ENCODE results near the gene PRPF19. TPM values are rescaled to one million over a fixed set of nuclear protein-coding genes. Genes with fewer than 3 reads are reported as not detected.
A peak's percentile ranks its signal among the peaks of the same experiment; 100 is the strongest.

Gene PRPF19
- total RNA-seq, 1 experiment from 2014 or later, result 128 TPM

GRCh38 chr11:60844045-60844869 lies 62.1 kb downstream of the PRPF19 start:
- peak overlapping the region; percentile 28 for H3K27ac Mint-ChIP-seq (ENCODE audit: unreplicated experiment)
- intact Hi-C loops (cut with micrococcal nuclease; ENCODE audit: unreplicated experiment), result no loop called here
- no TSS peak for BruUV-seq (replicated peaks)
- CTCF ChIA-PET, result no interaction called here
- H3K4me1 Mint-ChIP-seq (ENCODE audit: low read depth, unreplicated experiment), result peaks cover 39% of the 10 kb centered on the region
- H3K9me3 Mint-ChIP-seq (ENCODE audit: low read depth, unreplicated experiment), result no peaks in the 10 kb centered on the region
- H3K27me3 Mint-ChIP-seq (ENCODE audit: unreplicated experiment), result no peaks in the 10 kb centered on the region
- peaks cover 64% of the 10 kb centered on the region for H3K36me3 Mint-ChIP-seq (ENCODE audit: insufficient read depth, unreplicated experiment)
- no peak for DNase-seq
- no peak for TF ChIP-seq CTCF (IDR thresholded peaks at IDR 0.05; ENCODE audit: unreplicated experiment)
- H3K4me3 Mint-ChIP-seq (ENCODE audit: low read depth, unreplicated experiment), result peak overlapping the region; percentile 93

- Mint-ChIP-seq H3K36me3 (ENCODE audit: insufficient read depth, unreplicated experiment) (peaks cover 56% of the 10 kb centered on the region), H3K4me3 (ENCODE audit: low read depth, unreplicated experiment) (peak overlapping the region; percentile 93), H3K27me3 (ENCODE audit: unreplicated experiment) (no peaks in the 10 kb centered on the region), H3K9me3 (ENCODE audit: low read depth, unreplicated experiment) (no peaks in the 10 kb centered on the region), H3K4me1 (ENCODE audit: low read depth, unreplicated experiment) (peaks cover 39% of the 10 kb centered on the region), H3K27ac (ENCODE audit: unreplicated experiment) (peak overlapping the region; percentile 58)
- no peak for TF ChIP-seq CTCF (IDR thresholded peaks at IDR 0.05; ENCODE audit: unreplicated experiment)
- intact Hi-C loops (cut with micrococcal nuclease; ENCODE audit: unreplicated experiment), result no loop called here
- CTCF ChIA-PET, result no interaction called here
- BruUV-seq (replicated peaks), result no TSS peak
- DNase-seq, result no peak
Measured at GRCh38 chr11:60842668-60843600, 63.5 kb downstream of the PRPF19 start.

- TF ChIP-seq CTCF (IDR thresholded peaks at IDR 0.05; ENCODE audit: unreplicated experiment), result no peak
- TSS peak; percentile 63 for BruUV-seq (replicated peaks)
- H3K36me3 Mint-ChIP-seq (ENCODE audit: insufficient read depth, unreplicated experiment), result peaks cover 53% of the 10 kb centered on the region
- peak within 1 kb of the TSS; percentile 93 for H3K4me3 Mint-ChIP-seq (ENCODE audit: low read depth, unreplicated experiment)
- peak within 1 kb of the TSS; percentile 58 for H3K27ac Mint-ChIP-seq (ENCODE audit: unreplicated experiment)
- CTCF ChIA-PET, result no interaction called here
- peaks cover 39% of the 10 kb centered on the region for H3K4me1 Mint-ChIP-seq (ENCODE audit: low read depth, unreplicated experiment)
- H3K27me3 Mint-ChIP-seq (ENCODE audit: unreplicated experiment), result peaks cover 7% of the 10 kb centered on the region
- DNase-seq, result peak; percentile 97
- intact Hi-C loops (cut with micrococcal nuclease; ENCODE audit: unreplicated experiment), result no loop called here
- no peaks in the 10 kb centered on the region for H3K9me3 Mint-ChIP-seq (ENCODE audit: low read depth, unreplicated experiment)
Measured at GRCh38 chr11:60841797-60842667, 64.4 kb downstream of the PRPF19 start, which contains the start of gene CCDC86. Gene CCDC86 (plus strand): TSS chr11:60842113. CDS start chr11:60842125, 12 bp downstream.

Other genes starting within 250 kb of the PRPF19 start
- 0.57 and 3.5 TPM in 2 replicates for gene MS4A8, start 207.0 kb downstream of the PRPF19 start, total RNA-seq (2022)
- not detected in 2 replicates for gene MS4A18, start 181.9 kb downstream of the PRPF19 start, total RNA-seq (2022)
- gene MS4A15, start 149.7 kb downstream of the PRPF19 start, total RNA-seq (2022), result not detected in 2 replicates
- gene MS4A10, start 121.3 kb downstream of the PRPF19 start, total RNA-seq (2022), result not detected in 2 replicates
- 51.5 and 58.2 TPM in 2 replicates for gene CCDC86, start 64.5 kb downstream of the PRPF19 start, total RNA-seq (2022)
- gene PTGDR2, start 50.6 kb downstream of the PRPF19 start, total RNA-seq (2022), result 0.29 and 0.31 TPM in 2 replicates
- not detected in 2 replicates for gene ZP1, start 39.0 kb downstream of the PRPF19 start, total RNA-seq (2022)
- 71.2 and 78.1 TPM in 2 replicates for gene TMEM109, start 7.6 kb upstream of the PRPF19 start, total RNA-seq (2022)
- 105 and 116 TPM in 2 replicates for gene TMEM132A, start 17.9 kb upstream of the PRPF19 start, total RNA-seq (2022)
- 6.8 and 12.4 TPM in 2 replicates for gene SLC15A3, start 45.6 kb upstream of the PRPF19 start, total RNA-seq (2022)
- 0.26 and 0.34 TPM in 2 replicates for gene CD6, start 65.1 kb upstream of the PRPF19 start, total RNA-seq (2022)
- gene CD5, start 195.9 kb upstream of the PRPF19 start, total RNA-seq (2022), result not detected in 2 replicates